Measurements from ENCODE around the gene CCDC6.

Gene CCDC6

DNA sequence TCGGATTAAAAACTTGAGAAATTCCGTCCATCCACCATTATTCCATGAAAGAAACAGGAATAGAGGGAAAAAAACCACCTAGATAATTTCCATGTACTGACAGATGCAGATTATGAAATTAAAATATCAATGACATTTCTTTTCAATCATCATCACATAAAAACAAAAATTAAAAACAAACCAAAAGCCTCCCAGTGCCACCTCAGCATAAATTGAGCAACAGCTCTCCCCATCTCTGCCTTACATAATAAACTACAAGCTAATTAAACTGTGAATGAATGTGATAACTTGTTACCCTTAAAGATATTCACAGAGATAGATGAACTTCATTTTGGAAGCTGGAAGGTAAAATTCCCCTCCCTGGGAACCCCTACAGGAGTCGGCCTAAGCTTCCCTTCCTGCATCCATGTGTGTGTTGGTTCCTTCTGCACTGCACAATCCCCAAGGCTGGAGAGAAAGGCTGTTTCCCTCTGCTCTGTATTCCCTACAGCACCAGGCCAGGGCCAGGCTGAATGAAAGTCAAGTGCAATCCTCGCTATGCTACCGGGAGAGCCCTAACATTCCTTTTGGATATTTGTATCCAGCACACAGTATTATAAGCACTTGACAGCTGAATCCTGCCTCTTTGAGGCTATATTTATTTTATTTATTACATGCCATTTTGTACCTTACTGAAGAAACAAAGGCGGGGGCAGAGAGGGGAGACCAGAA is 8.1 kb downstream of the CCDC6 start:
- no peak for DNase-seq (ENCODE audit: low spot score)
- no peak for TF ChIP-seq CTCF (IDR thresholded peaks at IDR 0.05; ENCODE audit: extremely low read depth, missing control alignments)

DNA sequence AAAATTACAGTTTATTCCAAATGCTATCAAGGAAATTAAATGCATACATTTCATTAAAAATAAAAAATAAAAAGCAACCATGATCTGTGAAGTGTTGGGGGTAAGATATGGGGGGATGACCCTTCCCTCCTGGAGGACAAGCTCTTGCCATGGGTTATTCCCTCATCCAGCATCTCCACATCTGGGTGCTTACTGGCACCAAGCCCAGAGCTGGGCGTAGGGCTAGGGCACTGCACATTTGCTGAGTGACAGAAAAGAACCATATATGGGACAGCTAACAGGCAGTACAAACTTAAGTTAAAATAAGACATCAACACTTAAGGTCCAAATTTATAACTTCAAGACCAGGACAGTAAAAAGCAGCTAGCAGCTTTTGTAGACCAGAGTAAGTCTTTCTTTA is 10.2 kb downstream of the CCDC6 start:
- DNase-seq (ENCODE audit: low spot score): no peak
- TF ChIP-seq CTCF (IDR thresholded peaks at IDR 0.05; ENCODE audit: extremely low read depth, missing control alignments): no peak

GRCh38 chr10:59895629-59896116 is 10.7 kb downstream of the CCDC6 start:
- DNase-seq (ENCODE audit: low spot score): no peak
- no peak for TF ChIP-seq CTCF (IDR thresholded peaks at IDR 0.05; ENCODE audit: extremely low read depth, missing control alignments)

DNA sequence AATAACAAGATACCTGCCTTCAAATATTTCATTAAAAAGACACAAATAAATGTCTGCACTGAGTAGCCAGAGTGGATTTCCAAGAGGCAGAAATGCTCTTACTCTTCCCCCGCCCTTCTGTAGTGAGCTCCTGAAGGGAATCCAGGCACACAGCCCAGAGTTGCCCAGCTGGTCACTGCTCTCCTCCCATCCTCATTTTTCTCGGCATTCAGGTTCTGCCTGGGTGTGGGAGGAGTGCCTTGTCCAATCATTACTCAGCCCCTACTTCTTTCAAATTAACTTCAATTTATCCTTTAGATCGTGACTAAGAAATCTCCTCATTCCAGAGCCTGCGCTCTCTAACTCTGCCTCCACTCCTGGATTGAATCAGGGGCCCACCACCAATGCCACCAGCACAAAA is 12.2 kb downstream of the CCDC6 start:
- DNase-seq (ENCODE audit: low spot score): no peak

GRCh38 chr10:59892697-59893096 is 13.7 kb downstream of the CCDC6 start:
- DNase-seq (ENCODE audit: low spot score): no peak
- TF ChIP-seq CTCF (IDR thresholded peaks at IDR 0.05; ENCODE audit: extremely low read depth, missing control alignments): no peak

More for the DNA sequence above, 12.2 kb downstream of the CCDC6 start:
- TF ChIP-seq CTCF (IDR thresholded peaks at IDR 0.05; ENCODE audit: extremely low read depth, missing control alignments): no peak

DNA sequence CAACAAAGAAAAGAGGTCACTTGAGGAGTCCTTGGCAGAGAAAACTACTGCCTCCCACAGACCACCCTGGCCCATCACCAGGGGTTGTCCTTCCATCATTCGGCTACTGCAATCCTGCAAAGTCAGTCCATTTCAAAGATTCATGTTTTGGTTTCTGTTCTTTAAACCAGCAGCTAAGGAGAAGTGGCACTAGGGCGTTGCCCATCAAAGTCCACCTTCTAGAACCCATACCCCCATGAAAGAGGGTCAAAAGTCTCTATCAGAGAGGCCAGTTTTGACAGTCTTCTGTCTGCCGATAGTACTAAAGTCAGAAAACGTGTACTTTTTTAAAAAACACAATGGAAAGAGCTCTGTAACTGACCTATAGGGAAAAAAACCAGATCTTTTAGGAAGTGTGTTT is 14.4 kb downstream of the CCDC6 start:
- DNase-seq (ENCODE audit: low spot score): no peak
- TF ChIP-seq CTCF (IDR thresholded peaks at IDR 0.05; ENCODE audit: extremely low read depth, missing control alignments): no peak

DNA sequence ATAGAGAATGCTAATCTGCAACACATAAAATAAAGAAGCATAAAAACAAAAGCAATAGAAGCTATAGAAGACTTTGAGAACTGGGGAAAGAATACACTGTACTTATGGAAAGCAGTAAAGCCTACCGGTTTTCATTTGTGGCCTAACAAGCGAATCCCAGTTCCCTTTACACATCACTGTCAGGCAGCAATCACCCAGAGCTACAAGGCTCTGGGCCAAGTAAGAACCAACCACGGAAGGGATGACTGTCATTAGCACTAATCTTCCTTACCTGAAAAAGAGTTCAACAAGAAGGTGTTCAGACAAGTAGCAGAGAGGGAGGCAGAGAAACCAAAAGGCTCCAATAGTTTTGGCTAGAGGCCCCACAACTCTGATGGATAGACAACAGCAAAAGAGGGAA is 15.0 kb downstream of the CCDC6 start:
- DNase-seq (ENCODE audit: low spot score): no peak
- TF ChIP-seq CTCF (IDR thresholded peaks at IDR 0.05; ENCODE audit: extremely low read depth, missing control alignments): no peak

Measured in GM20000 (cell line).